Endometrial microvascular endothelial cells (primary cell): ENCODE data around the gene SLC22A3. TPM values are rescaled to one million over a fixed set of nuclear protein-coding genes. Genes with fewer than 3 reads are reported as not detected.
"Not testable (repeated sequence)": the region's sequence is repeated elsewhere in the genome, so short reads cannot be mapped to it uniquely, and the experiment has no call there.

Experiments
- in situ Hi-C: cut with HindIII; loops from 2 replicates; pipeline ENCODE4 v1.10.0; 2017; ENCODE audit warnings: low sequenced_read_pairs, low pct_unique_long_range_greater_than_20kb; ENCODE audit errors: inconsistent ontology term
- total RNA-seq: library from RNA; depleted of rRNA; stranded (reverse); fragments of >200 nt; gene quantifications from one replicate; pipeline ENCODE4 v1.2.3, GENCODE V29; 2015; ENCODE audit errors: inconsistent ontology term

Gene SLC22A3
- total RNA-seq, 1 donor from 2014 or later, result not detected

GRCh38 chr6:160428818-160429619, 80.8 kb downstream of the SLC22A3 start:
- in situ Hi-C loops, result no loop called here

- in situ Hi-C loops, result no loop called here
Observed at GRCh38 chr6:160429620-160429895, 81.4 kb downstream of the SLC22A3 start.

DNA sequence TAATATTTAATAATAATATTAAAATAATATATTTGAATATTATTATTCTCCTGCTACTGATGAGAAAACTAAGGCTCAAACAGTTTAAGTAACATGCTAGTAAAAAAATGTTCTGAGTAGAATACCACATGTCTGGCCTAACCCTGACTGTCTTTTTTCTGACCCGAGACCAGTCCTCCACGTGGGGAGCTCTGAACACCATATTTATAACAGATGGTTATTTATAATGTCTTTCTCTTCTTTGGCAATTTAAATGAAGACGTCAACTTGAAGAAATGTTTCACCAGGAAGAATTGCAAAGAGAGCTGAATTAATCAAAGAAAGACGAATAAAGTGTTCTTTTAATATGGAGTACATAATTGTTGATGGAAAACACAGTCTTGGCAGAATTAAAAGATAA, 82.0 kb downstream of the SLC22A3 start:
- in situ Hi-C loops, result no loop called here

GRCh38 chr6:160430751-160431150, 82.6 kb downstream of the SLC22A3 start:
- in situ Hi-C loops, result no loop called here

DNA sequence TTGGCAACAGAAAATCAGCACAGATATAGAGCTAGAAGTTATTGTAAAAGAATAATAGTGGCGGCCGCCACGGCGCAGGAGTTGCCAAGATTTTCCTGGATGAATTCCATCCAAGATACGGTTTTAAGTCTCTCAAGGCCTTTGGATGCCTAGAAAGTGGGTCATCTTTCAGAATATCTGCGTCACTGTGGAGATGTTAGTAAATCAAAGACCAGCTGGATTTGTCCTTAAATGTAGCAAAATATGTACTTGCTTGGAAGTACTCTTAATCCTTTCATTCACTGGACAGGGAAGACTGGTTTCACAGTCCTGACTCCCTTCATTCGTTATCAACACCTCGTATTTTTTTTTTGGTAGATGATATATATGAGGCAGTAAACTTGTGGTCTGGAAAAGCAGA, 83.0 kb downstream of the SLC22A3 start:
- in situ Hi-C loops, result no loop called here

GRCh38 chr6:160431791-160432404, 83.7 kb downstream of the SLC22A3 start:
- in situ Hi-C loops, result no loop called here

DNA sequence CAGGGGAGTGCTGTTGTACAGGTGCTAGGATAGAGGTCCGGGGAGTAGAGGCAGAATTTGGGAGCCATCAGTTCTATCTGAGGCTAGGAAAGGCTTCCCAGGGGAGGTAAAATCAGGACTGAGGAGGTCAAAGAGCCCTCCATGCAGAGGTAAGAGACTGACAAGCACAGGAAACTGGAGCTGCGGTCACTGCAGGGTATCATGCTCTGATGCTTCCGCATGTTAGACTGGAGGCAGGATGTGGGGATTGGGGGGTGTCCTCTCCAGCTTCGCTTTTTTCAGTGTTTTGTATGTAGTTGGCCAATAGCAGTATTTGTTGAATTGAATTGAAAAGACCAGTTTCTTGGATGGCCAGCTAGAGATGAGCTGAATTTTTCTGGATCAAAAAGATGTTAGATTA, 87.8 kb downstream of the SLC22A3 start:
- in situ Hi-C loops, result no loop called here

DNA sequence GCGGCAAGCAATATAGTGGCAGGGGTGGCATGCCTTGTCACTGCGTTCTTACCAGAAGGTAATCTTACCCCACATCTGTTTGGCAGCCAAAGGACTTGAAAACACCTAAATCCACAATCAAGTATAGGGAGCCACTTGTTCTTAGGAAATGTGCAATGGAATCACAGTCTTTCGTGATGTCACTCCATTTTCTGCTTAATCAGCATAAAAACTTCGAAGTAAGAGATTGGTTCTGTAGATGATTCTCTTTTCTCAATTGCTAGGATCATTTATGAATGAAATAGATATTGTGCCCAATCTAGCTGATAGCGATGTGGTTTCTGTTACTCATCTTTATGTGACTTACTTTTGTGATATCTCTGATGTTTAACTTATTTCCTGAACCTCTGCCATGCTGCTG, 89.0 kb downstream of the SLC22A3 start:
- in situ Hi-C loops, result no loop called here

DNA sequence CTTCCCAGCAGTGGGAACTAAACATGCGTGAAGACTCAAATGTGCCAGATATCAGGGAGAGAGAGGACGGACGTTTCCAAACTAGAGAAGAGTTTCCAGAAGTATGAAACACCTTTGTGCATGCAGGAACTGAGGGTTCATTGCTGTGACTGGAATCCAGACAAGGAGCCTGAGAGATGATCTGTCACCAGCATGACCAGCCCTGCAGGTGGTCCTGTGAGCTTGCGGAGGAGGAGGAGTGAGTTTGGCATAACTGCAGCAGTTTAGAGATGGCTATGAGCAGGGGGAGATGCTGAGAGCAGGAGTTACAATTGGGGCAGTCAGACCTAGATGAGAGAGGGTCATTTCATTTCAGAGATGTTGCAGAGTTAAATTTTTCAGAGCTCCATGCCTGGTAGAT, 89.6 kb downstream of the SLC22A3 start:
- in situ Hi-C loops, result no loop called here

DNA sequence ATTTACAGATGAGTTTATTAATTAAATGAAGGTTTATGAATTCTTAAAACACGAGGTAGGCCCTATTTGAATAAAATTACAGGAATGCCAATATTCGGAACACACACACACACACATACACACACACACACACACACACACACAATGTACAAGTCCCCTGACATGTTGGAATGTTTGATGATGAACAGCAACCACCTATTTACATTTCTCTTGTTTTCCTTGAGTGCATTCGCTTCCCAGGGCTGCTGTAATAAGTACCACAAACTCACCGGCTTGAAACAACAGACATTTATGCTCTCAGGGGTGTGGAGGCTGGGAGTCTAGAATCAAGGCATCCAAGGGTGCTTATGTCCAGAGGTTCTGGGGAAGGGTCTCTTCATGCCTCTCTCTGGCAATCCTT, 90.3 kb downstream of the SLC22A3 start:
- in situ Hi-C loops, result no loop called here

DNA sequence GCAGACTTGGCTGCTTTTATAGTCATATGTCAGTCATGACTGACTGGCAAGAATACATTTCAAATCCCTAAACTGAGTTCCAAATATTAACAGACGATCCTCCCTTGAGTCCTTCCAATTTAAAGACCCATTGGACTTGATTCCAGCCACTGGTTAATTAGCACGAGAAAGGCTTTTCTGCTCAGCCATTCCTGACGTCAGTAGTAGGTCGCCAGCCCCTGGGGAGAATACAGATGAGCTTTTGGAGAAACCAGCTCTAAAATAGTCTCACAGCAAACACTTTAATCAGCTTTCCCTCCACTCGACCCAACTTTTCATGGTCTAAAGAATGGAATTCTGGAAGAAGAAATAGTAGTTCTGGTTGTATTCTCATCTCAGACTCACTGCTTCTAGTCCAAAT, 91.6 kb downstream of the SLC22A3 start:
- in situ Hi-C loops, result no loop called here

DNA sequence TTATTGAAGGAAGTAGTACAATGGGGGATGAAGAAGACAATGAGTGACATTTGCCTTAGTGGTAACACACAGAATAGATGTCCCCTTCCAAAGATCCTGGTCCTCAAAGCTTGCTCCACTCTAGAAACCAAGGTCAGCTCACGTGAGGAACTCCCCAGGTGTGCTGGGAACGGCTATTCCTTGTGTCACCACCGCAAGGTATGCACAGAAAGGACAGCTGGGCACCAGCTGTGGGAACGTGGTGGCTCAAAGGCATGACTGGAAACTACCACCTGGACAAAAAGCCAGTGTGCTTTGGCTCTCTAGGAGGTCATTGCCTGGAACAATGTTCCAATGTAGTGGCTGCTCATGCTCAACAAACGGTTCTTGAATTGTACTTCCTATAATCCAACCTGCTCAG, 94.0 kb downstream of the SLC22A3 start:
- in situ Hi-C loops, result no loop called here

- in situ Hi-C loops, result no loop called here
Observed at GRCh38 chr6:160445130-160445529, 97.0 kb downstream of the SLC22A3 start.

DNA sequence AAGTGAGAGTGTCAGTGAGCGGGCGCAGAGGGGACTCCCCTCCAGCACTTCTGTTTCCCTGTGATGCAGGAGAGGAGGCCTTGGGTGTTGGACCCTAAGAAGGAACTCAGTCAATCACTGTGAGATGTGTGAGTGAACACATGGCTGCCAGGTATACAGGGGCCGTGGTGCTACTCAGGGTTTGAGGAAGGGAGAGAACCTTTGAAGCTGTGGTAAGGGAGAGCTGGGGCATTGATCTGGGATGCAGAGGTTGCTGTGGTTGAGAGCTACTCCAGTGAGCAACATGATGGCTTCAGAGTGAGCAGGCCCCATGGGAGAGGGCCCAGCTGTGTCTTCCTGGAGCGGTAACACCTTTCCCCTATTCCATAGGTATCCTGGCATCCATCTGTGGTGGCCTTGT, 99.2 kb downstream of the SLC22A3 start:
- in situ Hi-C loops, result no loop called here

DNA sequence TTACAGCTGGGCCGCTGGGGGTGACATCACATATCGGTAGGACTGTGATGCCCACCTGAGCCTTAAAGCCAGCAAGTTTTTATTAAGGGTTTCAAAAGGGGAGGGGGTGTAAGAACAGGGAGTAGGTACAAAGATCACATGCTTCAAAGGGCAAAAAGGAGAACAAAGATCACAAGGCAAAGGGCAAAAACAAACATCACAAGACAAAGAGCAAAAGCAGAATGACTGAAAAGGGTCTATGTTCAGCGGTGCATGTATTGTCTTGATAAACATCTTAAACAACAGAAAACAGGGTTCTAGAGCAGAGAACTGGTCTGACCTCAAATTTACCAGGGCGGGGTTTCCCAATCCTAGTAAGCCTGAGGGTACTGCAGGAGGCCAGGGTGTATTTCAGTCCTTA, 101.6 kb downstream of the SLC22A3 start:
- in situ Hi-C loops, result not testable (repeated sequence)

DNA sequence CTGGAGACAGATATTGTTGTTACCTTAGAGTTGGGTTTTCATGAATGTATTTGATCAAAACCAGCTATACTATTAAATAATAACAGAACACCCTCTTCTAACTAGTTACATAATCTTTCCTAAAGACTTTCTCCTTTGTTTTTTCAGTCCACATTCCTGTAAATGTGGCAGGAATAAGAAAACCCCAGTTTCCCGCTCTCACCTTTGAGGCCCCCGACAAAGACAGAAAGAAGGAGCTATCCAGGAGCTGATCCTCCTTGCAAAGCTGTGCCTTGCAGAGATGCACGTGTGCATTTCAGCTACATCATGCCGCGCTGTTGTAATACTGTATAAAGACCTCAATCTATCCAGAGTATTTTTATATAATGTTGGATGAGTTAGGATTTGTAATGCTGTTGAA, 102.7 kb downstream of the SLC22A3 start:
- in situ Hi-C loops, result no loop called here

DNA sequence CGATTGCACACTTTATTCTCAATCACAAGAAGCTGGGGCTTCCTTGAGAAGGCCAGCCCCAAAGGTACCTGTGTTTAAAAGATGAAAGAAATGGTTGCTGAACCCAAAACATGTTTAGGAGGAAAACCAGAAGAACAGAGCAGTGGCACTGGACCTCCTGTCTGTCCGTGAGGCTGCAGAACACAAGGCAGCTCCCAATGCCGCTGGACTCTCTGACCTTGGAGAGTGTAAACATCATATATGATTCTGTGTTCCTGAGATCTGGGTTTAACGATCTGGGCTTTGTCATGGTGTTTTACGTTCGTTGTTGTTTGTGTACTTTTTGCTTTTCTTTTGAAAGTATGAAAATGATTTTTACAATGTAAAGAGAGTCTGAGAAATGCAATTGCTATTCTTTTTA, 106.1 kb downstream of the SLC22A3 start:
- in situ Hi-C loops, result no loop called here

DNA sequence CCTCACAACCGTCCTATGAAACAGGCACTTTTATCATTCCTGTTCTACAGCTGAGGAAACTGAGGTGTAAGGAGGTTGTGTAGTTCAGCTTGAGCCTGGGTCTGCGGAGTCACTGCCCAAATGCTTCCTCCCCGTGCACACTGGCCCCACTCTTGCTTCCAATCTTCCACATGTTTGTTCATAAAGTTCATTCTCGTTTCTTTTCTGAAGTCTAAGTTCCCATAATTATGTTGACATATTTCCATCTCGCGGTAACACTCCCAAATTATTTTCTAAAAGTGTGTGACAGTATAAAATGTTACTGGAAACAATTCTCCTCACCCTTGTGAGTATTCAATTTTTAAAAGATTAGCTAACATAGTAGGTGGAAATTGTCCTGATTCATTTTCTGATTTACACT, 106.9 kb downstream of the SLC22A3 start:
- in situ Hi-C loops, result no loop called here

GRCh38 chr6:160455541-160456213, 107.5 kb downstream of the SLC22A3 start:
- in situ Hi-C loops, result no loop called here

DNA sequence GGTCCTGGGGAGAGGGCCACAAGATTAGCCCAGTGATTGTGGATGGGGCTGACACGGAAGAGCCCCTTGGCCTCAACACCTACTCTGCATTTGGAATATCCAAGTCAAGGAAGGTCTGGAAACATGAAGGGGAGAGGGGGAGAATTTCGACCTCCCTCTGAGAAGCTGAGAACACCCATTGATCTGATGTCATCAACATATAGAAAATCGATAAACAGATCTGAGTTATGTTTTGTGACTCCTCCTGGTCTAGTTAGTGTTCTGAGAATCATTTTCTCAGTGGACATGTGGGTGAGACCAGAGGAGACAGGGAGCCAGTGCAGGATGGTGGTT, 108.0 kb downstream of the SLC22A3 start:
- in situ Hi-C loops, result no loop called here
